Measurements from ENCODE around the gene FGF22. TPM values are rescaled to one million over a fixed set of nuclear protein-coding genes. Genes with fewer than 3 reads are reported as not detected.
"Not testable (repeated sequence)": the region's sequence is repeated elsewhere in the genome, so short reads cannot be mapped to it uniquely, and the experiment has no call there.

FGF22 gene
- total and polyA plus RNA-seq, 2 donors (not counting 1 experiment from before 2014, with no cell fraction given), result 0.34 to 2.9 TPM

- Histone ChIP-seq H3K36me3 (replicated peaks in 1 of 2; ENCODE audit: control extremely low read depth in 1 of 2, control insufficient read depth in 1 of 2, extremely low read depth in 1 of 2, insufficient read depth in 2 of 2, low read length in 1 of 2) (peaks cover 0 to 37% of the 10 kb centered on the region in 2 experiments), H4K20me1 (ENCODE audit: control insufficient read depth, insufficient read depth, low read length, poor library complexity, severe bottlenecking) (peaks cover 9% of the 10 kb centered on the region), H3K9me3 (ENCODE audit: control extremely low read depth in 1 of 3, control insufficient read depth in 2 of 3, insufficient read depth in 1 of 3, low read length in 2 of 3) (no peaks in the 10 kb centered on the region), H3K79me2 (ENCODE audit: control insufficient read depth, insufficient read depth, low read length) (no peaks in the 10 kb centered on the region), H3K4me1 (ENCODE audit: control insufficient read depth in 2 of 2, insufficient read depth in 2 of 2, low read length in 2 of 2) (peaks cover 0 to 4% of the 10 kb centered on the region in 2 donors), H3K4me2 (replicated peaks; ENCODE audit: low read depth, low read length, poor library complexity, severe bottlenecking) (no peak overlapping the region), H3K4me3 (ENCODE audit: control extremely low read depth in 1 of 5, extremely low read depth in 1 of 5, insufficient read depth in 1 of 5, low read depth in 2 of 5, low read length in 4 of 5) (no peak overlapping the region), H3K27ac (ENCODE audit: low read length in 2 of 2) (no peak overlapping the region), H2AFZ (ENCODE audit: insufficient read depth, low read depth, low read length, poor library complexity, severe bottlenecking) (no peak overlapping the region), H3K27me3 (replicated peaks in 1 of 4; ENCODE audit: control extremely low read depth in 1 of 4, control insufficient read depth in 3 of 4, insufficient read depth in 4 of 4, low read length in 3 of 4) (peaks cover 0 to 4% (median 0%) of the 10 kb centered on the region in 4 experiments), H3K9ac (ENCODE audit: low read length) (no peak overlapping the region)
- Mint-ChIP-seq H3K4me1 (peaks cover 6% of the 10 kb centered on the region), H3K27ac (no peak overlapping the region), H3K4me3 (no peak overlapping the region), H3K9me3 (ENCODE audit: insufficient read depth) (no peaks in the 10 kb centered on the region), H3K27me3 (peaks cover 3% of the 10 kb centered on the region)
- CTCF ChIA-PET, result no interaction called here
- DNase-seq (no peak), ATAC-seq (ENCODE audit: low read depth) (no peak)
- intact Hi-C loops (cut with micrococcal nuclease), result no loop called here
- POLR2A ChIA-PET, result interaction anchor here (0.6 kb wide), 1 partner anchor 49 kb away, joined by 4 read pairs; no protein-coding TSS in a partner anchor
- TF ChIP-seq EZH2 (IDR thresholded peaks at IDR 0.05; ENCODE audit: borderline replicate concordance, insufficient read depth, low read depth, low read length, poor library complexity, severe bottlenecking) (no peak), CTCF (IDR thresholded peaks at IDR 0.05) (no peak)
- WGBS (ENCODE audit: insufficient coverage), result over 99% methylated on average over 35 of the region's 51 CpGs
Measured at GRCh38 chr19:620166-620862, 19.4 kb upstream of the FGF22 start.

- H3K27ac ChIP-seq (ENCODE audit: low read length in 2 of 2); H3K4me3 Mint-ChIP-seq; H3K9me3 Mint-ChIP-seq (ENCODE audit: insufficient read depth); H2AFZ ChIP-seq (ENCODE audit: insufficient read depth, low read depth, low read length, poor library complexity, severe bottlenecking); DNase-seq; ATAC-seq (ENCODE audit: low read depth); H3K27me3 ChIP-seq (replicated peaks in 1 of 4; ENCODE audit: control extremely low read depth in 1 of 4, control insufficient read depth in 3 of 4, insufficient read depth in 4 of 4, low read length in 3 of 4); H3K4me1 Mint-ChIP-seq; H3K4me2 ChIP-seq (replicated peaks; ENCODE audit: low read depth, low read length, poor library complexity, severe bottlenecking); POLR2A ChIA-PET; H3K27me3 Mint-ChIP-seq; H3K27ac Mint-ChIP-seq; H4K20me1 ChIP-seq (ENCODE audit: control insufficient read depth, insufficient read depth, low read length, poor library complexity, severe bottlenecking); H3K9me3 ChIP-seq (ENCODE audit: control extremely low read depth in 1 of 3, control insufficient read depth in 2 of 3, insufficient read depth in 1 of 3, low read length in 2 of 3); intact Hi-C loops (cut with micrococcal nuclease); H3K4me3 ChIP-seq (ENCODE audit: control extremely low read depth in 1 of 5, extremely low read depth in 1 of 5, insufficient read depth in 1 of 5, low read depth in 2 of 5, low read length in 4 of 5); H3K9ac ChIP-seq (ENCODE audit: low read length); H3K79me2 ChIP-seq (ENCODE audit: control insufficient read depth, insufficient read depth, low read length); CTCF ChIA-PET; H3K4me1 ChIP-seq (ENCODE audit: control insufficient read depth in 2 of 2, insufficient read depth in 2 of 2, low read length in 2 of 2): not testable (repeated sequence)
- peaks cover 0 to 40% of the 10 kb centered on the region in 2 experiments for H3K36me3 ChIP-seq (replicated peaks in 1 of 2; ENCODE audit: control extremely low read depth in 1 of 2, control insufficient read depth in 1 of 2, extremely low read depth in 1 of 2, insufficient read depth in 2 of 2, low read length in 1 of 2)
- WGBS (ENCODE audit: insufficient coverage), result 99% methylated on average over 35 of the region's 48 CpGs
Measured at GRCh38 chr19:621191-621590, 18.5 kb upstream of the FGF22 start.

All from B cell (primary cell).